HG03378 (cell line): ENCODE data around the gene CLTC.
"Not testable (repeated sequence)": the region's sequence is repeated elsewhere in the genome, so short reads cannot be mapped to it uniquely, and the experiment has no call there.

ENCODE experiments used
- ATAC-seq: cut with Tn5 transposase; IDR thresholded peaks from one replicate; pipeline ENCODE4 v1.9.1; 2021; ENCODE audit warnings: mild to moderate bottlenecking, moderate library complexity; ENCODE audit not compliant: unreplicated experiment

The CLTC gene

DNA sequence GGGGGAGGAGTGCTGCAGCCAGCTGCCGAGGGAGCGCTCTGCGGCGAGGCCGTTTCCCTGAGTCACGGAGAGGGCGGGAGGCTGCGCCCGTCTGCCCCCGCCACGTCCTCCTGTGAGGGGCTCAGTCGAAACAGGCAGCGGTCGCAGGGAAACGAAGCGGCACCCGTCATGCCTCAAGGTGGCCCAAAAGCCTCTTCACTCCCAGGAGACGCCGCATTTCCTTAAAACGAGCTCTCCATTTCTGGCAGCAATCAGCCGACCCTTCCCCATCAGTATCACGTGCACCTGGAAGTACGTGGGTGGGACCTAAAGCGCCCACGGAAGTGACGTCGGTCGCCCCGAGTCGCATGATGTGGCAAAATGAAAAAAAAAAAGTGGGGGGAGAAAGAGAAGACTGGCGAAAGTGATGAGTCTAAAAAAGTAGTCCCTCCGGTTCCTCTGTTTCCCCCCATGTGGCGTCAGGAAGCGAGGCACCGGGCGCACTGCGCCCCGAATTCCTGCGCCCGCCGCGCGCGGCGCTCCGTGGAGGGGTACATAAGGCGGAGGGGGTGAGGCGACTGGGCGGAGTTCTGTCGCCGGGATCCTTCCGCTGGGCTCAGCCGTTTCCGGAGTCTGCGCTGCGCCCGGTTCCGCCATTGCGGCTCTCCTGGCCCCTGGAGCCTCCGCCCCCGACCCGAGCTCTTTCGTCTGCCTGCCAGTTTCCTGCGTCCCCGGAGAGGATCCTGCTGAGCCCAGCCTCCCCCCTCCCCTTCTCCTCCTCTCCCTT is at the start of gene CLTC:
CLTC (plus strand) TSS at position 598 of the 766 bp plus-strand sequence. CDS start 237 bp downstream, outside the sequence.
- peak; percentile 60 for ATAC-seq

DNA sequence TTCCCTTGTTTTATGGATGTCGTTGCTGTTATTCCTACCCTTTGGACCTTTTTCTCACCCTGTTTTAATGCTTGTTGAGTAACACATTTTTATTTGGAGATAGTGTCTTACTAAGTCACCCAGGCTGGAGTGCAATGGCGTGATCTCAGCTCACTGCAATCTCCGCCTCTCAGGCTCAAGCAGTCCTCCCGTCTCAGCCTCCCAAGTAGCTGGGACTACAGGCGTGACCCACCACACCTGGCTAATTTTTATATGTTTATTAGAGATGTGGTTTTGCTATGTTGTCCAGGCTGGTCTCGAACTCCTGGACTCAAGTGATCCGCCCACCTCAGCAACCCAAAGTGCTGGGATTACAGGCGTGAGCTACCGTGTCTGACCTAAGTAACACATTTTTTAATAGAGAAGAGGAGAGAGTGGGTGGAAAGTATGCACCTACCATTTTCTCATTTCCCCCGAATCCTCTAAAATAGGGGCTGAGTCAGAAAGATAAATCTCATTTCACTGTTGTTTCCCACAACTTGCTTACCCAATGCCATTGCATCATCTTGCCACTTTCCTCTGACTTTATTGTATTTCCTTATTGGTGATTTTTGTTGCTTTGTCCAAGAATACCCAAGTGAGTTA is 47.3 kb upstream of the CLTC start:
- ATAC-seq = no peak

DNA sequence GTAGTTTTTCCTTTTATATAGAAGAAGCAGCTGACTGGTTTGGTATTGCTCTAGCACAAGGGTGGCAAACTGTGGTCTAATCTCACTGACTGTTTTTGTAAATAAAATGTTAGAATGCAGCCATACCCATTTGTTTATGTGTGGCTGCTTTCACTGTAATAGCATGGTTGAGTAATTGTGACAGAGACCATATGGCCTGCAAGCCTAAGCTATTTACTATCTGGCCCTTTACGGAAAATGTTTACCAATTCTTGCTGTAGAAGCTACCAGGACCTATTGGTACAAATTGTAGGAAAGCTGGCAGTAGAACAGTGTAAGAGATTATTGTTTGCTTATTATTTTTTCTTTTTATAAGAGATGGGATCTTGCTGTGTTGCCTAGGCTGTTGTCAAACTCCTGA is 35.5 kb upstream of the CLTC start:
- not testable (repeated sequence) for ATAC-seq

DNA sequence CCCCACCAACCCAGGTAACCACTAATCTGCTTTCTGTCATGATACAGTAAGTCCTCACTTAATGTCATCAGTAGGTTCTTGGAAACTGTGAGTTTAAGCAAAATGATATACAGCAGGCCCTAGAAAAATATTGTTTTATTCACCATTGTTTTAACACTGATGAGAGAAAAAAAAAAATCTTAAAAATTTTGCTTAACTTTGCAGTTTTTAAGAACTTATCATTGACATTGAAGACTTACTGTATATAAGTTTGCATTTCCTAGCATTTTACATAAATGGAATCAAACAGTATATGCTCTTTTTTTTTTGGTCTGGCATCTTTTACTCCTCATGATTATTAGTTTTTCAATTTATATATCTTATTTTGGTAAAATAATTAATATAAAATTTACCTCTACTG is 19.5 kb upstream of the CLTC start:
- no peak for ATAC-seq

DNA sequence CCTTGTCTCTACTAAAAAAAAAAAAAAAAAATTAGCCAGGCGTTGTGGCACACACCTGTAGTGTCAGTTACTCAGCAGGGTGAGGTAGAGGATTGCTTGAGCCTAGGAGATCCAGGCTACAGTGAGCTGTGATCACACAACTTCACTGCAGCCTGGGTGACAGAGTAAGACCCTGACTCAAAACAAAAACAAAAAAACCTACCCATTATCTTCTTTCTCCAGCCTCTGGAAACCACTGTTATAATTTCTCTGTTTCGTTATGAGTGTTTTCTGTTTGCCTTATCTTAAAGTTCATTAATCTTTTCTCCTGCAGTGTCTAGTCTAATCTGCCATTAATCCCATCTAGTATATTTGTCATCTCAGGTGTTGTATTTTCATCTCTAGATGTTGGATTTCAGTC is 18.6 kb upstream of the CLTC start:
- no peak for ATAC-seq

DNA sequence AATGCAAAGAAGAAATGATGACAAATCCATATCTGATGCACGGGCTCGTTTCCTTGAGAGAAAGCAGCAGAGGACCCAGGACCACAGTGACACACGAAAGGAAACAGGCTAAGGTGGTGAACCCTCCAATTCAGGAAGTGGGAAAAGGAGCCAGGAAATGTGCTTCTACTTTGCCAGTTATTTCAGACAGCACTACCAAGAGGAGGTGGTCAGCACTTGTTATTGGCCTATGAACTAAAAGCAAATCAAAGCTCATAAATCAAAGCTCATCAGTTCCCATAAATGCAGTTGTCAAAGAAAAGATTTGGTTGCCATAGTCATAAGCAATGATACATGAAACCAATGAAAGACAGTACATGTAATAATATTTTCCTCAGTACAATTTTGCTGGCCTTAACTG is 12.6 kb upstream of the CLTC start:
- ATAC-seq = no peak

DNA sequence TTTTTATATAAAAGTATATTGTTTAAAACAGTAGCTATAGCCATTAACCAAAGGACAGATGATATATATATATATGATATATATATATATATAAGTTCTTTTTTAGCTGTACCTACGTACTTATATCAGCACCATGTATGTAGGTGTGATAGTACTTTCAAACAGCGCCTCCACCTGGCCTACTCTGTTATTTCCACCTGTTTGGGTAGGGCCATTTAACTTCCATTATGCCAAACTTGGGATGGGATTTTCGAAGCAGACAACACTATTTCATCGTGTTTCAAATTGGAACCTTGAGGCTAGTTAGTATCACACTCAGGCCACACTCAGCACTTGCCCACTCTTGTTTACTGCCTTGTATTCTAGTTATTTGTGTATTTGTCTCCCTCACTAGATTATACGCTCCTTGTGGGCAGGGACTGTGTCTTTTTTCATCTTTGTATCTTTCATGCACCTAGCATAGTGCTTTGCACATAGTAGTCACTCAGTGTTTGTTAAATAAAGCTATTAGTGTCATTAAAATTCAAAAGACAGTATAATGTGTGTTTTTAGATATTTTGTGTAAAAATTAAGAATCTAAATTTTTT is 11.8 kb upstream of the CLTC start:
- ATAC-seq = no peak

DNA sequence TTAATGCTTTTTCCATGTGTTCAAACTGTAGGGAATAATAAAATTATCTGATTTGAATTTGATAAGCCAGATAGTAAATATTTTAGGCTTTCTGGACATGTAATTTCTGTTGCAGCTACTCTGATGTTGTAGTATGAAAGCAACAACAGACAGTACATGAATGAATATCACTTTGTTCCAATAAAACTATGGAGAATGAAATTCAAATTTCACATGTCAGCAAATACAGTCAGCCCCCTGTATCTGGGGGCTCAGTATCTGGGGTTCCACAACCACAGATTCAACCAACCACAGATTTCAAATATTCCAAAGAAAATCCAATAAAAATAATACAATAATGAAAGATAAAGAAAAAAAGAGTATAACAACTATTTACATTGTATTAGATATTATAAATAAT is 8.2 kb upstream of the CLTC start:
- no peak for ATAC-seq

DNA sequence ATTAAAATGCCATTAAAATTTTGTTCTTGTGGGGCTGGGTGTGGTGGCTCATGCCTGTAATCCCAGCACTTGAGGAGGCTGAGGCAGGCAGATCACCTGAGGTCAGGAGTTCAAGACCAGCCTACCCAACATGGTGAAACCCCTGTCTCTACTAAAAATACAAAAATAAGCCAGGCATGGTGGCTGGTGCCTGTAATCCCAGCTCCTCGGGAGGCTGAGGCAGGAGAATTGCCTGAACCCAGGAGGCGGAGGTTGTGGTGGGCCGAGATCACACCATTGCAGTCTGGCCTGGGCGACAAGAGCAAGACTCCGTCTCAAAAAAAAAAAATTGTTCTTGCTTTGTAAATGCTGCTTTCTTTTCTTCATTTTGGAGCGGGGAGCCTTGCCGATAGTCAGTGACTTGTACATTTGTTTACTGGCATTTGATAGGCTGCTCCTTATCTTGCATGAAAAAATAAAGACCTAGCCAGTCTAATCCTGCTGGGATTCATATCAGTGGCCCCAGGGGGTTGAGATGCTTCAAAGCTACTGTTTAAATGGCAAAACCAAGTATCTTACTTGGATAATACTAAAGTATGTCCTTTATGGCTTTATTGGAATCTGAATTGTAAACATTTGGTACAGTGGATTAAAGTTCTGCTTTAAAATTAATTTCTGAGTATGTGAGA is 3.3 kb upstream of the CLTC start:
- no peak for ATAC-seq

DNA sequence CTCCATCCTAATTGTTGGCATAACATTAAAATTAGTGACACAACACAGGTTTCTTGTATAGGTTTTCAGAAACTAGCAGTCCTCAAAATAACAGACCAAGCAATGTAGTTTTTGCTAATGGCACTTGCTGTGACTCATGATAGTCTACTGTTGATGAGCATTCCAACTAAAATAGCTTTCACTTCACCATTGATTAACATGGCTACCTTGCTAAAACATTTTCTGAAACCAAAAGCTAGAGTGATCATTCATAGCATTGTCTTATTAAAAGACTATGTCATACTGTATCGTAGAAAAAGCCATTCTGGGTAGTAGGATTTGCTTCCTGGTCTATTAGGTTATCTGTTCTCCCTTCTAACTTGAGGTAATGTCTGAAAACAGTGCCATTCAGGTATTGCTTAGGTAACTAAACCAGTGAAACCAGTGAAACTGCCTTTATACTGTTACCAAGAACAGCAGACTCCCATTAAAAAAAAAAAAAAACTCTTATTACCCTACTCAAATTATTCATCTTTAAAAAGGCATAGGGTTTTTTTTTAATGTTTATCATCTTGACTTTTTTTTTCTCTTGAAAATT is 2.5 kb upstream of the CLTC start:
- no peak for ATAC-seq

DNA sequence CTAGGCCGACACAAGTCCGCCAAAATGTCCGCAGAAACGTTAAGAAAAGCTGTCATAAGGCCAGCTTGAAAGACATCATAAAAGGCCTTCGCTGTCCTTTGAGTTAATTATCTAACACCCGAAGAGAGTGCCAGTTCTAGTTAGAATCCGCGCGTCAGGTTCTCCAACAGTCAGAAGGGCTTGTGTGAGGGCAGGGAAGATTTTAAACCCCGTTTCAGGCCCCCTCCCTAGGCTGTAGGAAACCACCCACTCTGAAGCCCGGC is 729 bp upstream of the CLTC start:
- ATAC-seq = peak; percentile 11

DNA sequence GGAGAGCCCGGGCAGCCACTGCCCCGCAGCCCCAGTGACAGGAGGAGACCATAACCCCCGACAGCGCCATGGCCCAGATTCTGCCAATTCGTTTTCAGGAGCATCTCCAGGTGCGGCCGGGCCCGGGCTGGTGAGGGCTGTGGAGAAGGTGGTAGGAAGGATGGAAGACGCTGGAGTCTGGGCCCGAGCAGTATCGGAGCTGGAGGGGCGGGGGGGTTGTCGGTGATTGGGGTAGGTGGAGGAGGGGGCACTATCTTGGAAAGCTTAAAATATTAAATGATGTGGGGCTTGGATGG is 317 bp downstream of the CLTC start:
- no peak for ATAC-seq

DNA sequence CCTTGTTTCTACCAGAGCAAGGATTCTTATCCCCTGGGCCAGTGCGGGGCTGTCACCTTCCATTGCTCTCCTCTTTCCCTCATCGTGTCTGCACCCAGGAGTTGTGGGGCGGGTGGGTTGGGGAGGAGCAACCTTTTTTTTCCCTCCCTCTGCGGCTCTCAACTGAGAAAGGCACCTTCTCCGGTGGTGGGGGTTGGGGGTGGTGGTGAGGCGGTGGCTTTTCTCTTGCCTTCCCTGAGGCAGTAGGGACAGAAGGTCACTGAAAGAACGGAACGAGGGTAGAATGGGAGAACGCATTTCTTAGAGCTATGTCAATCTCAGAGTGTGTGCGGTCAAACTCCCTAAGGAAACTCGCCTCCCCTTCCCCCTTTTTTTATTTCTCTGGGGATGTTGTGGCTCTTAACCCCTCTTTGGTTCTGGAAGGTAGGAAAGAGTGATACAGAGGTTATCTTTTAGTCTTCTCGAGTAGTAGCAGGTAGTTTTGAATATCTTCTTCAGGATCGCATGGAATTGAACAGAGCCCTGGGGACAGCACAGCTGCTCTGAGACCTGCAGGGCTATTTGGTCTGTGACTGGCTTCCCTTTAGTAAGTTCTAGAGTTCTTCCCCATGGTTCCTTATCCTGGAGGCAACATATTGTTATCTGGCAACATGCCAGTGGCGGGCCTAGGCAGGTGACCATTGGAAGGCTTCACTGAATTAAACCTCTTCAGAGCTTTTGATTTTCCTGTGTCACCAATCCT is 994 bp downstream of the CLTC start:
- ATAC-seq = no peak

DNA sequence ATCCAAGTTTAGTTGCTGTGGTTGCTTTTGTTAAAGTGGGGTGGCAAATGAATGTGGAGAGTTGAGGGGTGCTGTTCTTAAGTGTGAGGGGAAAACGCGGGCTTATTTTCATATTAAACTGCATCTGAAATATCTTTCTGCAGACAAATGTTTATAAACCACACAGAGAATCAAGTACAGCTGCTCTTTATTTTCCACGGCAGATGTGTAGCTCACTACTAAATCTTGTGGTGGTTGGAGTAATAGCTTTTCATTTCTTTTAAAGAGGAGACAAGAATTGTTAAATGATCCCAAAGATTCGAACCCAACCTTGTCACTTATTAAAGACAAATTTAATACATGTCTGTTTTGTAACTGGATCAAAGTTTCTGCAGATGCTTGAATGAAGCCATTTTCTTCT is 2.1 kb downstream of the CLTC start:
- ATAC-seq = no peak

DNA sequence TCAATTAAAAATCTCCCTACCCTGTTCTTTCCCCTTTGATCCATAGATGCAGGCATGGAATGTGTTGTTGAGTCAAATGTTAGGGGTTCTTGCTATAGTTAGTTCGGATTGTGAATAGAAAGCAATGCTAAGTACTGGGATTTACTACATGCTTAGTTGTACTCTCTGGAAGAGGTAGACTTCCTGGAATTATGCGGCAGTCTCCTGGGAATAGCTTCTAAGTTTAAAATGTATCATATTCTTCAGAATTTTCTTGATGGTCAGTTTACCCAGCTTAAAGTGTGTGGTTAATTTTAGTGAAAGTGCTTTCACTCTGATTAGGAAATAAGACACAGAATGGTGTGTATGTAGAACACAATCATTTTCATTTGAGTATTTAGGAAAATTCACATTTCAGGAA is 3.5 kb downstream of the CLTC start:
- ATAC-seq = no peak

DNA sequence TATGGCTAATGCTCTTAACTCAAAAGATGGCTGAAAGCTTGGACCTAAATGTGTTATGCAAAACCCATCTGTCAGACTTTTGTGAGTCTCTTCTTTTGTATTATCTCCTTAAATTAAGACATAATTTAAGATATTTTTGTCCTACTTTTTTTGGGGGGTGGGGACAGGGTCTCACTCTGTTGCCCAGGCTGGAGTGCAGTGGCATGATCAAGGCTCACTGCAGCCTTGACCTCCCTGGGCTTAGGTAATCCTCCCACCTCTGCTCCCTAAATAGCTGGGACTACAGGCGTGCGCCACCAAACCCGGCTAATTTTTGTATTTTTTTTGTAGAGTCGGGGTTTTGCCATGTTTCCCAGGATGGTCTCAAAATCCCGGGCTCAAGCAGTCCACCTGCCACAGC is 7.1 kb downstream of the CLTC start:
- ATAC-seq = no peak

DNA sequence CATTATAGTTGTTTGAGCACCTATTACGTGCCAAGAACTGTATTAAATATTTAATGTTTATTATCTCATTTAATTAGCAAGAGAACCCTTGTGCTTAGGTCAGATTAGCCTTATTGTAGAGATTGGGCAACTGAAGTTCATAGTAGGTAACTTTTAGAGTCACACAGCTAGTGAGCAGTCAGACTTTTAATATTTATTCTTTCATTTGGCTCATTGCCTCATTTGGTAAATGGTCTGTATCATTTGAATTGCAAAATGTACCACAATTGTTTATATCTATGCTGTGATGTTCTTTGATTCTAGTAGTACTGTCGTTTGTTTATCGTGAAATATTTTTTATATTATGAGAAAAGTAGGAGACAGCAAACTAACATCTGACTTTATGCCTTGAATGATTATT is 7.6 kb downstream of the CLTC start:
- no peak for ATAC-seq

DNA sequence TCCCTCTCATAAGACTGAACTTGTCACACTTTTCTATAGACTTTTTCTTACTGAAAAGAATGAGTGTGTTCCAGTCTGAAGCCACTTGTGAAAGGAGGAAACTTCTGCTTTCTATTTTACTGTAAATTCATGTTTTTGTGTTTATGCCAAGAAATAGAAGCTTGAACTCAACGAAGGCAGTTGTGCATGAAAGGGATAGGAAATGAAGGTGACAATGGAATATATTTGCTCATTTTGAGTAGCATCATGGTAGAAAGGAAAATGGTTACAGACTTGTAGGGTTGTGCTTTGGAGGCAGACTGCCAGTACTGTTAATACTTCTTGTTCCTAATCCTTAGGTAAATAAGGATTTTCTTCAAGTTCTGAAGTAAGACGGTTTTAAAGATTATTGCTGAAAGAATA is 8.1 kb downstream of the CLTC start:
- ATAC-seq = no peak

DNA sequence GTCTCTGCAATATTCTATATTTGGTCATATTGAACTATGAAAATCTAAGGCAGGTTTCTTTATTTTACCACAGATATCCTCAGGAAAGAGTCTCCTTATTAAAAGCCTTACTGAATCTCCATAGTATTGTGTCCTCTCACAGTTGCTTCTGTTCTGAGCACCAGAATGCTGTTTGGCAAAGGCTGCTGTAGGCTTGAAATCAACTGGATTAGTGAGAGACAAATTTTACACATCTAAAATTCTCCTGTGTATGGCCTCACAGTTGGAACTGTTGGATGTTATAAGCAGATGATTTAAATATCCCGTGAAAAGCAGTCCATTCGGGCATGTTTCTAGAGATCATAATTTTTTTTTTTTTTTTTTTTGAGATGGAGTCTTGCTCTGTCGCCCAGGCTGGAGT is 9.5 kb downstream of the CLTC start:
- ATAC-seq = no peak

DNA sequence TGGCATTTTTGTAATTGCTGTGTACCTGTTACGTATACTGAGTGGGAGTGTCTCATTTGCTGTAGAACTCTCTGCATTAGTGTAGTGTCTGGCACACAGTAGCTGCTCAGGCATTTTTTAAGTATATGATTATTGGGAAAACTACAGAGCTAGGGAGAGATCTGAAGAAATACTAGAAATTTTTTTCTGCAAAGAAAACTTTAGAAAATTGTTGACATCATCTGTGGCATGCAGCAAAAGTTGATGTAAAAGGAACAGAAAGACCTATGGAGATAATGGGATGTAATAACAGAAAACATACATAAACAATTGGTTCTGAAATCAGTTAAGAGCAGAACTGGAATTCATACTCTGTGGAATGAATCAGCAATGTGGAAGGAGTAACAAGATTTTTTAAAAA is 11.6 kb downstream of the CLTC start:
- ATAC-seq = no peak

DNA sequence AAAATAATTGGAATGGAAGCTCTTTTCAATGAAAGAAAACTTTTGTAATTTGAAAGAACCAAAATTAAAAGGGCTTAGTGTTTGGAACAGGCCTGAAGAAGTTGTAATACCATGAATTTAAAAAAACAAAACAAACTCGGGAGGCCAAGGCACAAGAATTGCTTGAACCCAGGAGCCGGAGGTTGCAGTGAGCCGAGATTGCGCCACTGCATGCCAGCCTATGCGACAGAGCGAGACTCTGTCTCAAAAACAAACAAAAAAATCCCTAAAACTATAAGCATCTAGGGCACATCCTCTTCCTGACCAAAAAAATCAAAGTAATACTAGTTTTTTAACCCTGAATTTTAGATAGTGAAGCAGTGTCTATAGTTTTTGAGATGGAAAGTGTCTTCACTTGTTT is 12.7 kb downstream of the CLTC start:
- ATAC-seq = no peak
